GM21786 (cell line): ENCODE measurements around the gene PKN3.

Experiments
- ATAC-seq: cut with Tn5 transposase; IDR thresholded peaks from one replicate; pipeline ENCODE4 v1.9.1; 2021; ENCODE audit not compliant: unreplicated experiment

Gene PKN3

DNA sequence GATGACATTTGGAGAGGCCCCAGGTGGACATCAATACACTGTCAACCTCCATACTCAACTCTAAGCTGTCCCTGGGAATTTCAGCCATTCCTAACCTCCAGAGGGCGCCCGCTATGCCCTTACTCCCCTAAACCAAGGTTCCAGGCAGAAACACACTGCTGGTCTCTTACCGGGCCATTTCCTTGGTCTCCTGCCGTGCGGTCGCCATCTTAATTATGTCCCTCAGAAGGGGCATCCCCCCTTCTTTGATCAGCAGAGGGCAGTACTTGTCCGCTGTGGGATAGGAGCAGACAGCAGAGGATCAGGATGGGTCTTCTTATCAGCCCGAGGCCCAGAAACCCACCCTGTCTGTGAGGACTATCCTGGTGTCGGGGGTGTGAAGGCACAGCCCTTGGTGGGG lies 31.0 kb downstream of the PKN3 start:
- ATAC-seq, result no peak

DNA sequence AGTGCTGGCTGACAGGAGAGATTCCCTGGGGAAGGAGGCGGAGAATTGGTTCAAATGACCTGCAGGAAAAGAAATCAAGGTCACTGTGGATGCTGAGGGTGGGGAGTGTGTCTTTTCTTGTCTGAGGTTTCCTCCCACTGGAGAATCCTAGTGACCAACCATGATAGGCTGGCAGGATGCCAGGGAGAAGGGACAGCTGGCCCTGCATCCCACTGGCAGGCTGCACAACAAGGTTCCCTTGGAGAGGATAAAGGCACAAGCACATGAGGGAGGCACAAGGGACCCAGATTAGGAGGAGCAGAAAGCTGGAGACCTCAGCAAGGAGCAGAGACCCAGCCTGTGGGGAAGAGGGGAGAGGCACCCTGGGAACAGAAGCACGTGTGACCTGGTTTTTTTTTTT lies 33.1 kb downstream of the PKN3 start:
- no peak for ATAC-seq

DNA sequence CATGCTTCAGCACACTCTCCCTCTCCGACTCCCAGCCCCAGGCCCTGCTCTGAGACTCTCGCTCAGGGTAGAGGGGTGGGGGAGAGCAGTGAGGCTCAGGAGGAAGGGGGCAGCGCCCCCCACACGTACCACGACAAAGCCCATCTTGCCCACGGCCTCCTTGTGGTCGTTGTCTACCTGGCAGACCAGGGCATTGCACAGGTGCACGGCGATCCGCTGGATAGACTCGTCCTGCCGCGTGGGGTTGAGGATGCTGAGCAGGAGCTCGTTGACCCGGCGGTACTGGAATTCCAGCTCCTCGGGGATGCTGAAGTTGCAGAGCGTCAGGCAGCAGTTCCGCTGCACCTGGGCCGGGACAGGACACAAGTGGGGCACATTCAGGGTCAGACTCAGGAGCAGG lies 40.1 kb downstream of the PKN3 start:
- ATAC-seq, result no peak

DNA sequence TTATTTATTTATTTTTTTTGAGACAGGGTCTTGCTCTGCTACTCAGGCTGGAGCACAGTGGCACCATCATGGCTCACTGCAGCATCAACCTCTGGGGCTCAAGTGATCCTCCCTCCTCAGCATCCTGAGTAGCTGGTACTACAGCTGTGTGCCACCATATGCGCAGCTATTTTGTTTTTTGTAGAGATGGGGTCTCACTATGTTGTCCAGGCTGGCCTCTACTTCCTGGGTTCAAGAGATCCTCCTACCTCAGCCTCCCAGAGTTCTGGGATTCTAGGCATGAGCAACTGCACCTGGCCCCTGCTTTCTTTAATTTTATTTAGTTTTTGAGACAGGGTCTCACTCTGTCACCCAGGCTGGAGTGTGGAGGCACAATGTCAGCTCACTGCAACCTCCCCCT lies 41.1 kb downstream of the PKN3 start:
- ATAC-seq, result no peak

DNA sequence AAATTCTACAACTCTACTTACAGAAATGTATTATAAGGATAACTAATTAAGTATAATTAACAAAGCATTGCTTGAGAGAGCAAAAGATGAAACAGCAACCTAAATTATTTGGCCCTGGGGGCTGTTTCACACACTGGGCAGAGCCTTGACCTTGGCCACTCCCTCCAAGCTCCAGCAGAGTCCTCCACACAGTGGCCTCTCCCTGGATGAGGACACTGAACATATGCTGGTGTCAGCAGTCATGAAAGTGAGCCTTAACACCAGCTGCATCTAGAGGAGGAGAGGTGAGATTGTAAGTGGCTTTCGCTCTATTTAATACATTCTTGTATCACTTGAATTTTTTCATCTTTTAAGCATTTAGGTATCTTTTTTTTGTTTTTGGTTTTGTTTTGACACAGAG lies 44.9 kb downstream of the PKN3 start:
- no peak for ATAC-seq

DNA sequence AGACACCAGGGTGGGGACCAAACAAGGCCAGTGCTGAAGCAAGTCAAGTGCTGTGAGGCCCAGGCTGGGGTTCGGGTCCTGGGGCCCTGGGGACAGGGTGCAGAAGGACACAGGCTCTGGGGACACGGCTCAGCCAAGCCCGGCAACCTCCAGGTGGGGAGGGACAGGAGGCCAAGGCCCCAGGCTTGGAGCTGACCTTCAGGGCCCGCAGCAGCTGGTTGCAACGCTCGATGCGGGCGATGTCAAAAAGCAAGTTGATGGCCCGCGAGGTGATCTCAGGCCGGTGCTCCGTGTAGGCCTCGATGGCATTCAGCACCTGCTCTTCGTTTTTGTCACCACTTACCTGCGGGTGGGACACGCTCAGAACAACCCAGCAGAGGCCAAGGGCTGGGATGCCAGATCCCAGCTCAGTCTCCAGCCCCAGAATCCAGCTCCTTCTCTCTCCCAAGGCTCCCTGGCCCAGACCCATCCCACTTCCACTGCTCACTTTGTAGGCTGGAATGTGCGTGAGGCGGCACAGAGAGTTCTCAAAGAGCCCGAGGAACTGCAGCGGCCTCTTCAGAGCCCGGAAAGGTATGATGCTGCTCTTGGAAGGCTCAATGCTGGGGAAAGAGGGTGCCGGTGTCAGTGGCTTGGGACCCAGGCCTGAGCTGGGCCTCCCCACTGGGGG lies 48.8 kb downstream of the PKN3 start:
- ATAC-seq, result no peak

DNA sequence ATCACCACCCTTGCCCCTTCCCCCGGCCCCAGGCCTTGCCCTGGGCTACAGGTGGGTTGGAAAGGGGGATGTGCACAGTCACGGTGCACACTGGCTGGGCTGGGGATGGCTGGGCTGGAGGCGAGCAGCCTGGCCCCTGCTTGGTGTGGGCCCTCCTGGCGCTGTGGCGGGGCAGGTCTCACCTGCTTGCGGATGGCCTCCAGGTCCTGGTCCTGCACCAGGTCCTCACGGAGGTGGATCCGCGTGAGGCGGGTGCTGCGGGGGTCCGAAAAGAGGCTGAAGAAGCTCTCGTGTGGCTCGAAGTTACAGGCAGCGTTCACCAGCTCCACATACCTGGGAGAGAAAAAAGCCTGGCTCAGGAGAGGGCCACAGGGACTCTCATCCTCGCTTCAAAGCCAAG lies 51.3 kb downstream of the PKN3 start:
- ATAC-seq, result no peak

DNA sequence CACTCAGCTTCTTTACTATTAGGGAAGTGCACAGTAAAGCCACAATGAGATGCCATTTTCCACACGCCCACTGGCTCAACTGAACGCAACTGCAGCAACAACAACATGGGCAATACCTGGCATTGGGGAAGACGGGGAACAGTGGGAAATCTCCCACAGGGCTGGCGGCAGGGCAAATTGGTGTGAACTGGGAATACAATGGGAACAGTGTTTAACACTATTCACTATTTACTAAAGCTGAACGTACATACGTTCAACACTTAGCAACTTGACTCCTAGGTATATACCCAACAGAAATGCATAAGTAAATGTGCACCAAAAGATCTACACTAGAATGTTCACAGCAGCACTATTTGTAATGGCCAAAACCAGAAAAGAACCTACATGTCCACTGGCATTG lies 55.3 kb downstream of the PKN3 start:
- no peak for ATAC-seq

DNA sequence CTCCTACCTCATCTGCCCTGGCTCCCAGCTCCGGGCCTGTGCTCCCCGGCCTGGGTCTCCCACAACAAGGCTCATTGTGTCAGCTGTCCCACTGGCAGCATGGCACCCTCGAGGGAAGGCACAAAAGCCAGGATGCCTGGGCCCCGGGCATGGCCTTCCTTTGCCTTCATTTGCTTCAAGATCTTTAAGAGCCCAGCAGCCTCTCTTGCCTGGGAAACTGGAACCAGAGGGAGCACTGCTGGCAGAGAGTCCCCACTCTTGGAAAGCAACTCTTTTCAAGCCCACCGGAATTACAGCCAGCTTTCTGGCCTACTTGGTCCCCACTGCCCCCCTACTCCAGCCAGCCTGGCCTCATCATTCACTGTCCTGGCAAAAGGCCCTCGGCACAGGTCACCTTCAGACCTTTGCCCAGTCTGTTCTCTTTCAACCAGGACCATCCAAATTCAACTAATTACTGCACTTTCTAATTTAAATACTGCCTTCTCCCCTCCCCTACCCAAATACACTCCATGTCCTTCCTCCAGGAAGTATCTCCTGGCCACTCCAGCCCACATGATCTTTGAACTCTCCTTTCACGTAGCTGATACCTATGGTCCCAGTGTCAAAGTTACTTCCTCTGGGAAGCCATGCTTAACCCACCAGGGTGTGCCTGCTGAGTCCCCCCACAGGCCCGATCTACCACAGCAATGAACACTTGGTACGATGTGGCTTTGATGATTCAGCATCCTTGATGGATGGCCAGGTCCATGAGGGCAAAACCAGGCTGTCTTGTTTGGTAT lies 60.6 kb downstream of the PKN3 start:
- no peak for ATAC-seq

DNA sequence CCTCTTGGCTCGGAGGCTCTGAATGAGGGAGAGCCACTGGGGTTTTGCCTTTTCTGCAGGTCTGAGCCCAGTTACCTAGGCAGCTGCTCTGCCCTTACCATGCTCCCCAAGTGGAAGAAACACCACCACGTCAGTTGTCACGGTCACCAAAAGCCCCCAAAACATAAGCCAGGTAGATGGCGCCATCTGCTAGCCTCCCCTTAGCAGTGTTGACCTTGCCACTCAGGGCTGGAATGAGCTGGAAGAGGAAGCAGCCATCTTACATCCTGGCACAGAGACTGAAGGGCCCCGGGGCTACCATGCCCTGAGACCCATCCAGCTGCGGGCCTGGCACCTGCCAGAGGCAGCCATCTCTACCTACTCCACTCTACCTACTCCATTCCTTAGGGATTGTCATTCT lies 62.1 kb downstream of the PKN3 start:
- no peak for ATAC-seq

DNA sequence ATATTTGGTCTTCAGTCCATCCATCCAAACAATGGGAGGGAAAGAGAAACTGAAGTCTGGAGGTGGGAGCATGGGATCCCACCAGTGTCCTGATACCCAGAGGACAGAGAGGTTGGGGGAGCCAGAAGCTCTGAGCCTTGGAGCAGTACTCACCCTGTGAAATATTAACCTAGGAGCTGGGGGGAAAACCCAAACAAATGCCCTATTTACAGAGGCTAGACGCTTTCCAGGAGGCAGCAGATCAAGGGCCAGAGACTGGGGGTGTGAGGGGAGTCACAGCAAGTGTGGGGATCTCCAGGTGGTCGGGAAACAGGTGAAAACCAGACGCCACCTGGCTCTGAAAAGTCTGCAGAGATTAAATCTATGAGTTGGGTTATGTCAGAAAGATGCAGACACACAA lies 63.2 kb downstream of the PKN3 start:
- ATAC-seq, result no peak

DNA sequence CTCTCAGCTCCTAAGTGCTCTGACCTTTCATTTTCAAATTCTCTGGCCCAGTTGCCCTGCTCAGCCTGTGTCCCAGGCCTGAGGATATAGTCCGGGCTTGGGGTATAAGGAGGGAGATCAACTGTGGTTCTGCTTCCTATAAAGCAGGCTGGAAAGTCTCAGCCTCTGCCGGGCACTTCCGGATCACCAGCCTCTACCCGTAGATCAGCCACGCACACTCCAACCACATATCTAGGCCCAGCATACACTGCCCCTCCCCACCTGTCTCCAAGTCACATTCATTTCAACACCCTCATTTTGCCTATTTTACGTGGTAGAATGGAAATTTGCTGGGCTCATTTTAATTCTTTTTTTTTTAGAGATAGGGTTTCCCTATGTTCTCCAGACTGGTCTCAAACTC lies 66.3 kb downstream of the PKN3 start:
- no peak for ATAC-seq
